Gastrocnemius medialis (tissue), 4 donors: ENCODE data around the gene COPG1. TPM values are rescaled to one million over a fixed set of nuclear protein-coding genes. Genes with fewer than 3 reads are reported as not detected.
A peak's percentile ranks its signal among the peaks of the same experiment; 100 is the strongest.
"Not testable (repeated sequence)": the region's sequence is repeated elsewhere in the genome, so short reads cannot be mapped to it uniquely, and the experiment has no call there.

Experiments
- ATAC-seq, 2 donors: fragments of 150-250 bp; one replicate each; pipeline ENCODE4 v1.9.1; 2016
- DNase-seq, 2 donors: peaks; one replicate each; pipeline ENCODE4 v3.0.0-alpha.2; 2019
- H3K27ac ChIP-seq, 4 donors: fragments of 200-600 bp; sonication (generic); 1 replicate in 1 of 4; 2 replicates in 3 of 4; pipeline ENCODE4 v1.5.1; 2016 to 2018; ENCODE audit warnings: mild to moderate bottlenecking in 2 of 4, moderate library complexity in 1 of 4
- H3K27me3 ChIP-seq, 3 donors: fragments of 200-600 bp; sonication (generic) in 2 of 3; 1 replicate in 1 of 3; 2 replicates in 2 of 3; pipeline versions ENCODE4 v1.5.1 to v1.6.0; 2016 to 2019; ENCODE audit warnings: mild to moderate bottlenecking in 1 of 3, moderate library complexity in 1 of 3
- H3K36me3 ChIP-seq, 2 donors: fragments of 200-600 bp; sonication (generic) in 1 of 2; one replicate each; pipeline ENCODE4 v1.5.1; 2017 to 2018
- H3K4me1 ChIP-seq, 2 donors: fragments of 200-600 bp; sonication (generic) in 1 of 2; one replicate each; pipeline ENCODE4 v1.5.1; 2016 to 2017; ENCODE audit warnings: mild to moderate bottlenecking in 2 of 2
- H3K4me3 ChIP-seq, 4 donors: fragments of 200-600 bp; sonication (generic) in 3 of 4; 1 replicate in 1 of 4; 2 replicates in 3 of 4; pipeline ENCODE4 v1.5.1; 2016 to 2019; ENCODE audit warnings: mild to moderate bottlenecking in 2 of 4
- H3K9me3 ChIP-seq, 3 donors: fragments of 200-600 bp; sonication (generic) in 2 of 3; 1 replicate in 1 of 3; 2 replicates in 2 of 3; pipeline ENCODE4 v1.5.1; 2016 to 2019
- CTCF ChIP-seq, 5 experiments: fragments of 450-650 bp in 3 of 5; fragments of 200-600 bp in 2 of 5; sonication (generic) in 2 of 5; IDR thresholded peaks in 4 of 5; conservative IDR thresholded peaks in 1 of 5; 1 replicate in 4 of 5; 2 replicates in 1 of 5; pipeline ENCODE4 v1.5.1; 2016 to 2019; ENCODE audit warnings: antibody characterized with exemption in 5 of 5, mild to moderate bottlenecking in 3 of 5, moderate library complexity in 3 of 5
- POLR2A ChIP-seq, 2 donors: fragments of 450-650 bp; IDR thresholded peaks; one replicate each; pipeline ENCODE4 v1.6.1; 2017; ENCODE audit warnings: antibody characterized with exemption in 2 of 2, mild to moderate bottlenecking in 2 of 2, moderate library complexity in 2 of 2
- in situ Hi-C, 4 donors: fragments of 200-750 bp; cut with MboI; loops; one replicate each; pipeline versions ENCODE4 v1.15.0 to v1.8.0; 2017; ENCODE audit warnings: low sequenced_read_pairs in 4 of 4
- intact Hi-C: fragments of 100-400 bp; cut with DNase I; formaldehyde crosslinking; loops from one replicate; pipeline ENCODE4 v1.15.1; 2023; ENCODE audit warnings: low total_unique reads
- total RNA-seq, 4 donors: library from RNA; depleted of rRNA; stranded (reverse); fragments of >200 nt; gene quantifications; one replicate each; pipeline versions ENCODE4 v1.1.0 to v1.2.3, GENCODE V29; 2016

COPG1 gene
- total RNA-seq, 4 donors from 2014 or later = 59.7 to 101 (median 79.8) TPM

DNA sequence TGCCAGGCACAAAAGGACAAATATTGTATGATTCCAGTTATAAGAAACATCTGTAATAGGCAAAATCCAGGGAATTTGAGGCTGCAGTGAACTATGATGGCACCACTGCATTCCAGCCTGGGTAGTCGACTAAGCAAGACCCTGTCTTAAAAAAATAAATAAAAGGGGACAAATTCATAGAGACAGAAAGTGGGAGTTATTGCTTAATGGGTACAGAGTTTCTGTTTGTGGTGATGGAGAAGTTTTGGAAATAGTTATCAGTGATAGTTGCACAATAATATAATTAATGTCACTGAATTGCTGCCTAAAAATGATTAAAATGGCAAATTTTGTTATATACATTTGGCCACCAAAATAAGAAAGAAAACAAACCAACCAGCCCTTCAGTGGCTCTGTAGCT, 38.1 kb upstream of the COPG1 start:
- ATAC-seq = no peak
- in situ Hi-C loops (no loop called here), intact Hi-C loops (loop anchor here (2.0 kb wide), 1 partner anchor 15 kb away; no protein-coding TSS in a partner anchor)

GRCh38 chr3:129211772-129212171, 37.6 kb upstream of the COPG1 start:
- no peak for TF ChIP-seq CTCF (IDR thresholded peaks at IDR 0.05 in 4 of 5, conservative IDR thresholded peaks at IDR 0.05 in 1 of 5)
- intact Hi-C loops = loop anchor here (2.0 kb wide), 1 partner anchor 15 kb away; no protein-coding TSS in a partner anchor

More for the DNA sequence above, 38.1 kb upstream of the COPG1 start:
- peaks cover 14 to 21% of the 10 kb centered on the region in 2 donors for H3K4me1 ChIP-seq
- H3K27ac ChIP-seq = peak overlapping the region; percentile 47 to 82 (median 75)
- H3K27me3 ChIP-seq = no peaks in the 10 kb centered on the region
- no peak for DNase-seq
- peak overlapping the region in 2 of 4 donors; percentile 16 to 17 for H3K4me3 ChIP-seq
- TF ChIP-seq CTCF (IDR thresholded peaks at IDR 0.05 in 4 of 5, conservative IDR thresholded peaks at IDR 0.05 in 1 of 5) (no peak), POLR2A (IDR thresholded peaks at IDR 0.05) (no peak)
- H3K36me3 ChIP-seq = no peaks in the 10 kb centered on the region
- no peaks in the 10 kb centered on the region for H3K9me3 ChIP-seq

DNA sequence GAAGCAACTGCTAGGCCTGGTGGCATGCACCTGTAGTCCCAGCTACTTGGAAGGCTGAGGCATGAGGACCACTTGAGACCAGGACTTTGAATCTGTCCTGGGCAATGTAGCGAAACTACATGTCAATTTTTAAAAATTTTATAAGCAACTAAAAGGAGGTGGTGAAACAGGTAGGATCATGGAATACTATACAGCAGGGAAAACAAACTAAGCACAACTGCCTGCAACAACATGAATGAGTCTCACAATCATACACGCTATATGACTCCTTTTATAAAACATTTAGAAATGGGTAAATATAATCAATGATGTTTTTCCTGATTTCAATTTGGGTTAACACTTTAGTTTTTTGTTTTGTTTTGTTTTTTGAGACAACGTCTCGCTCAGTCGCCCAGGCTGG, 36.2 kb upstream of the COPG1 start:
- Histone ChIP-seq H3K4me1 (peaks cover 14 to 21% of the 10 kb centered on the region in 2 donors), H3K9me3 (no peaks in the 10 kb centered on the region), H3K27me3 (no peaks in the 10 kb centered on the region), H3K4me3 (no peak overlapping the region), H3K27ac (no peak overlapping the region), H3K36me3 (no peaks in the 10 kb centered on the region)
- TF ChIP-seq POLR2A (IDR thresholded peaks at IDR 0.05) (no peak), CTCF (IDR thresholded peaks at IDR 0.05 in 4 of 5, conservative IDR thresholded peaks at IDR 0.05 in 1 of 5) (no peak)
- DNase-seq = no peak
- intact Hi-C loops (no loop called here), in situ Hi-C loops (no loop called here)
- ATAC-seq = no peak

More at GRCh38 chr3:129211772-129212171, 37.6 kb upstream of the COPG1 start:
- in situ Hi-C loops = no loop called here
- H3K9me3 ChIP-seq = no peaks in the 10 kb centered on the region
- H3K27me3 ChIP-seq = no peaks in the 10 kb centered on the region
- peak overlapping the region in 2 of 4 donors; percentile 16 to 17 for H3K4me3 ChIP-seq
- DNase-seq (peak; percentile 86 to 95), ATAC-seq (peak; percentile 99)
- H3K27ac ChIP-seq = peak overlapping the region; percentile 47 to 82 (median 75)
- peaks cover 14 to 21% of the 10 kb centered on the region in 2 donors for H3K4me1 ChIP-seq
- H3K36me3 ChIP-seq = no peaks in the 10 kb centered on the region

- DNase-seq = no peak
- H3K4me3 ChIP-seq = no peak overlapping the region
- no peaks in the 10 kb centered on the region for H3K36me3 ChIP-seq
- TF ChIP-seq CTCF (IDR thresholded peaks at IDR 0.05 in 4 of 5, conservative IDR thresholded peaks at IDR 0.05 in 1 of 5) (no peak), POLR2A (IDR thresholded peaks at IDR 0.05) (no peak)
- H3K27me3 ChIP-seq = no peaks in the 10 kb centered on the region
- in situ Hi-C loops = no loop called here
- no peak overlapping the region for H3K27ac ChIP-seq
- intact Hi-C loops = no loop called here
- peaks cover 0 to 1% of the 10 kb centered on the region in 2 donors for H3K4me1 ChIP-seq
- no peaks in the 10 kb centered on the region for H3K9me3 ChIP-seq
- ATAC-seq = no peak
Observed at GRCh38 chr3:129218742-129219141, 30.7 kb upstream of the COPG1 start.

GRCh38 chr3:129224387-129224786, 25.0 kb upstream of the COPG1 start:
- Histone ChIP-seq H3K27ac (peak overlapping the region; percentile 84 to 97 (median 94)), H3K4me1 (peaks cover 42 to 52% of the 10 kb centered on the region in 2 donors), H3K4me3 (peak overlapping the region; percentile 1 to 14 (median 5))
- ATAC-seq, H3K9me3 ChIP-seq, DNase-seq, H3K27me3 ChIP-seq, H3K36me3 ChIP-seq, in situ Hi-C loops: not testable (repeated sequence)
- intact Hi-C loops = loop anchor here (2.0 kb wide), 1 partner anchor 28 kb away; no protein-coding TSS in a partner anchor
